Stimulated activated CD8-positive, alpha-beta memory T cell treated with anti-CD3 and anti-CD28 coated beads, Interleukin-15, amount 100 ng/mL, for 1 hour (primary cell): ENCODE measurements around the gene SPAG6.
"Not testable (repeated sequence)": the region's sequence is repeated elsewhere in the genome, so short reads cannot be mapped to it uniquely, and the experiment has no call there.

Source experiments
- DNase-seq: peaks from one replicate; pipeline ENCODE4 v3.0.0-alpha.2; 2020; ENCODE audit warnings: low read depth

SPAG6 gene

DNA sequence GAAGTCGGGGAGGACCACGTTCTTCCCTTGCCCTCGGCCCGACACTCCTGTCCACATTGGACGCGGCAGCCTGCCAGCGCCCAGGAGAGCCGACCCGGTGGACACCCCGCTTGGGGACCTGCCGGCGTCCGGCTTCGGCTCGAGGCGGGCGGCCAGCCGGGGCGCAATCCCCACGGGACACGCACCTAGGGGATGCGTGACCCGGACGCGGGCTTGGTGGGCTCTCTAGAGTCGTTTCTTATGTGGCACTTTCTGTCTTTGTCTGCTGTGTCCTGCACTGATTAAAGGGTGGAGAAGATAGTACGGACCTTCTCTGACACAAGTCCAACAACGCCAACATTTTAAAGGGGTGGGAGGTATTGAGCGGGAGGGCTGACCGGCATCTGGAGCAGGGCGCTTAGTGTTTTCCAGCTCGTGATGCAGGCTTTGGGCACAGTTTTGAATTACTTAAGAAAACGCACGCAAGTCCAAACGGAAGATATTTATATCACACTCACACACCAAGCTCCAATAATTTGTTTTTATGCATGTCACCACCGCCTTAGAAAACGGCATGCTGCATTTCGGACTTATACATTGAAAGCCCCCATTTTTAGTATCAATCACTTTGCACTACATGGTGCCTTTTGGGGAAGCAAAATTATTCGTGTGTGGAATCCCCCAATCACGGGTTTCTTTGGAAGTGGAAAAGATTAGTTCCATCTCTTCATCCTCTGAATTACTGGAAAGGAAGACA, 3.9 kb upstream of the SPAG6 start:
- DNase-seq: no peak

DNA sequence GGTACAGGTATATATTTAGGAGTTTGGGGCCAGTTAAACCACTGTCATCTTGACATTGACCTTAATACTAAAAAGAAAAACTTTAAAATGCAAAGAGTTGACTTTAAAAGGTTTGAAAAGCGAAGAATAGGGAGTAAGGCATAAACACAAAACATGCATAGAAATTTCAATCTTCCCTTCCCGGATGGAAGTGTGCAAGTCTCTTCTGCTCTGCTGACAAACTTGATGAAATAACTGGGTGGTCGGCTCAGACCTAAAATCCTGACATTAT, 3.4 kb upstream of the SPAG6 start:
- DNase-seq: no peak

GRCh38 chr10:22342421-22342820, 2.9 kb upstream of the SPAG6 start:
- no peak for DNase-seq

GRCh38 chr10:22343731-22344130, 1.6 kb upstream of the SPAG6 start:
- no peak for DNase-seq

DNA sequence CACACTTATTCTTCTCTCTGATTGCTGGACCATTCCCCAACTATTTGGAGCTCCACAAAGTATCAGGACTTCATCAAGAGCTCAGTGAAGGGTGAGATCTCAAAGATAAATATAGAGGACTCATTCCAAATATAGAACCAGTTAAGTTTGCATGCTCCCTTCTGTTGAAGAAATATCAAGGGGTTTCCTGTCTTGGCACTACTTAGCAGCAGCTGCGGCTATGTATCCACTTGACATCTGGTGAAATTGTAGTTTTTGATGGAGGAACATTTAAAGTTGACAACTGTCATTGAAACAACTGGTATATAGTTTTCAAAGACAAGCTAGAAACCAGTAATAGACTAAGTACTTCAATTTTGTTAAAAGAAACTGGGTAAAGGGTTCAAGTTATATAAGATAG, 1.0 kb upstream of the SPAG6 start:
- DNase-seq: no peak

GRCh38 chr10:22344781-22345300, 455 bp upstream of the SPAG6 start:
- no peak for DNase-seq

DNA sequence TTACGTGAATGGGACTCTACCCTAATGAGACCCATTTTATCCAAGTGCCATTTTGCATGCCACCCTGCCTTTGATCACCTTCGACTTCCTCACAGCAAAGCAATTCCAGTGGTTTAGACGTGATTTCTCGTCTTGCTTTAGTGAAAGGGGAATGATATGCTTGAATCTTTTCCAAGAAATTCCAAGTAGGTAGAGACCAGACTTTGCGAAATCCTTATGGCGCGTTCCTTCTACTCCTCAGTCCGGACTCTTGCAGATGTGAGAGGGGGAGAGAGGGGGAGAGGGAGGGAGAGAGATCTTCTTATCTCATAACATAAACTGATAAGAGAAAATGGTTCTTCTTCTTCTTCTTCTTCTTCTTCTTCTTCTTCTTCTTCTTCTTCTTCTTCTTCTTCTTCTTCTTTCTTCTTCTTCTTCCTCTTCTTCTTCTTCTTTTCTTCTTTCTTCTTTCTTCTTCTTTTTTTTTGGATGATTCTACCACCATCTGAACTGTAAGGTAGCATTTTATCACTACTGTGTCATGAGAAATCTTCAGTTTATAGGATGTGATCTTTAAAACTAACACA, 883 bp downstream of the SPAG6 start:
- DNase-seq: no peak

GRCh38 chr10:22349755-22350154, 4.5 kb downstream of the SPAG6 start:
- no peak for DNase-seq

- no peak for DNase-seq
These were observed 5.9 kb downstream of the SPAG6 start for GRCh38 chr10:22351131-22351703.

DNA sequence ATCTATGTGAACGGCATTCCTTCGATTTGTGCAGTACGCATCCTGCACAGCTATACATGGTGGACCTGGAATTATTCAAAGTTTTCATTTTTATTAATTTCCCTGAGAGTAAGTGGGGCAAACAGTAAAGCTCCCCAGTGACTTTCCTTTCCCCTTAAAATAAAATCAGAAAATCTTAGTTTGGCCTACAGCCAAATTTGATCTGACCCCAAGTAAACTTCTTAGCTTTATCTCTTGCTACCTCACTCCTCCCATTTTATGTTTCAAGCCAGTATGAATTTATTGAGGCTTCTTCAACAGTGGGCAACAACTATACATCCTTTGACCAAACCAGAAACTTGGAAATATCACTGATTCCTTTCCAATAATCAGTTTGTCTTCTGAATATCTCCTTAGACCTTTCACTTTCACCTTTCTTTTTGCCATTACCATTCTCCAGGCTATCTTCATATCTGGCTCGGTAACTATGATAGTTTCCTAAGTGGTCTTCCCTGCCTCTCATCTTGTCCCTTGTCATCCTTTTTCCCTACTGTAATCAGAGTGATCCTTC, 11.1 kb downstream of the SPAG6 start:
- DNase-seq: no peak

- not testable (repeated sequence) for DNase-seq
These were observed 12.5 kb downstream of the SPAG6 start for GRCh38 chr10:22357770-22358169.

- no peak for DNase-seq
These were observed 18.0 kb downstream of the SPAG6 start for GRCh38 chr10:22363305-22363704.

- no peak for DNase-seq
These were observed 19.3 kb downstream of the SPAG6 start for GRCh38 chr10:22364407-22365140.

DNA sequence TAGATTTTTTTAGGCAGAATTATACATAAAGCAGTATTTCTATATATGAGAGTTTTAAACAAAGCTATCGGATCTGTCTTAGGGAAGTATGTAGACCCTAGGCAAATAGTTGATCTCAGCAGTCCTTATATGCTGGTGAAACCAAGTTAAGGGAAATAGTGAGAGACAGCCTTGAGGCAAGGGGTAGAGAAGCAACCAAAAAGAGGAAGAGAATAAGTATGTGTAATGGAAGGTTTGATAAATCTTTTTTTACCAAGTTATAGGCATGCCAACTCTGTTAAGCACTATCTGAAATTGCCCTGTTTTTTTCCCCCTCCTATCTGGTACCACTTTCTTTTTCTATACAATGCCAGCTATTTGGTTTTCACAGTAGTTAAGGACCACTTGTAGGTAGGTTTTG, 19.9 kb downstream of the SPAG6 start:
- DNase-seq: no peak

- no peak for DNase-seq
These were observed 20.5 kb downstream of the SPAG6 start for GRCh38 chr10:22365644-22366434.

GRCh38 chr10:22366435-22366703, 21.1 kb downstream of the SPAG6 start:
- no peak for DNase-seq

- no peak for DNase-seq
These were observed 21.5 kb downstream of the SPAG6 start for GRCh38 chr10:22366771-22367170.

- no peak for DNase-seq
These were observed 22.2 kb downstream of the SPAG6 start for GRCh38 chr10:22367471-22367870.

GRCh38 chr10:22368402-22368801, 23.1 kb downstream of the SPAG6 start:
- DNase-seq: no peak

- no peak for DNase-seq
These were observed 23.7 kb downstream of the SPAG6 start for GRCh38 chr10:22368981-22369380.

DNA sequence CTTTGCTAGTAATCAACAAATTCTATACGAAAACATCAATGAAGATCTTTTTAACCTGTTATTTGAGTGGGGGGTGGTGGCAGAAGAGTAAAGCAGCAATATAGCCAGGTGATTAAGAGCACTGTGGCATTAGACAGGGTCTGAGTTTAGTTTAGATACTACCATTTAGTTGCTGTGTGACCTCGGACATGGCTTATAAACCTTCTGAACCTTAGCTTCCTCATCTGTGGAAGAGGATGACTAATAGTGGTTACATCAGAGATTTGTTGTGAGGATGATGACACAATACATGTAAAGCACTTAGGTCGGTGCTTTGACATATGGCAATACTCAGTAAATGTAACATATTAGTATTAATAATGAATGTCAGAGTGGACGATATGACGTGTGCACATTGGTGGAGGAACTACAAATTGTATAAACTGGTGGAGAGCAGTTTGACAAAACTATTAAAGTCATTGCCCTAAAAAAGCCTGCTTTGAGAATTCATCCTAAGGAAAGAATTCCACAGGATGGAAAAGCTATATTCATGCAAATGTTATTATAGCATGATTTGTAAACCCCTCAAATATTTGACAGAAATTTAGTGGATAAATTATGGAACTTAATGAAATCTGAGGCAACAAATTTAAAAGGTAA, 24.3 kb downstream of the SPAG6 start:
- DNase-seq: no peak

DNA sequence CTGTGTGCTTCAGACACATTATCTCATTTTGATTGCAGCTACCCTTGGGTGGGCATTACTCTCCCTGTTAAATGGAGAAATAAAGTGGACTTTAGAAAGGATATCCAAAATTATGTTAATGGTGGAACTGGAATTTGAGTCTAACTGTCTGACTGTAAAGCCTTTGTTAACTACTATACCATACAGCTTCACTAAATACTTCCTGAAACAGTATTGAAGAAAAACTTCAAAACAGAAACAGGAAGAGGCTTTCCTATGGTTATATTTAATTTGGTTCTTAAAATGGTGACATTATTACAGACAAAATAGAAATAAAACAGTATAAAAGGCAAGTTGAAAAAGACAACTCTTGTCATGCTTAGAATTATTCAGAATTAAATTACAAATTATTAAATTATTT, 25.0 kb downstream of the SPAG6 start:
- no peak for DNase-seq
